HG02840 (cell line): ENCODE measurements around the gene ING4.

Experiments
- ATAC-seq: cut with Tn5 transposase; IDR thresholded peaks from one replicate; pipeline ENCODE4 v1.9.1; 2021; ENCODE audit warnings: mild to moderate bottlenecking, moderate library complexity, moderate number of reproducible peaks; ENCODE audit not compliant: unreplicated experiment, low FRiP score

Gene ING4

GRCh38 chr12:6612652-6613014, 50.3 kb downstream of the ING4 start:
- ATAC-seq: no peak

DNA sequence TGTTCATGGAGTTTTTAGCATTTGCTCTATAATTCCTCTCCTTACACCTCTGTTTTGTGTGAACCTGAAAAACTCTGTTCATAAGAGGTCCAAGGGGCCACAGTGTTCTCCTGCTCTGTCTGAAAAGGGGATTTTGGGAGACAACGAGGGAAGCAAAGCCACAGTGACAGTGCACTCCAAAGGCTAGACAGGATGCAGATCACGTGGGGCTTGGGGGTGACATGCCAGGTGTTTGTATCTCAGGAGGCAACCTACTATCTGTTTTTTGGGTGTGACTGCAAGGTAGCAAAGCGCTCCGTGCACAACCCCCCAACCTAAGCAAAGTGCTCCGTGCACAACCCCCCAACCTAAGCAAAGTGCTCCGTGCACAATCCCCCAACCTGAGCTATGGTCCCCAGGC, 50.7 kb downstream of the ING4 start:
- no peak for ATAC-seq

DNA sequence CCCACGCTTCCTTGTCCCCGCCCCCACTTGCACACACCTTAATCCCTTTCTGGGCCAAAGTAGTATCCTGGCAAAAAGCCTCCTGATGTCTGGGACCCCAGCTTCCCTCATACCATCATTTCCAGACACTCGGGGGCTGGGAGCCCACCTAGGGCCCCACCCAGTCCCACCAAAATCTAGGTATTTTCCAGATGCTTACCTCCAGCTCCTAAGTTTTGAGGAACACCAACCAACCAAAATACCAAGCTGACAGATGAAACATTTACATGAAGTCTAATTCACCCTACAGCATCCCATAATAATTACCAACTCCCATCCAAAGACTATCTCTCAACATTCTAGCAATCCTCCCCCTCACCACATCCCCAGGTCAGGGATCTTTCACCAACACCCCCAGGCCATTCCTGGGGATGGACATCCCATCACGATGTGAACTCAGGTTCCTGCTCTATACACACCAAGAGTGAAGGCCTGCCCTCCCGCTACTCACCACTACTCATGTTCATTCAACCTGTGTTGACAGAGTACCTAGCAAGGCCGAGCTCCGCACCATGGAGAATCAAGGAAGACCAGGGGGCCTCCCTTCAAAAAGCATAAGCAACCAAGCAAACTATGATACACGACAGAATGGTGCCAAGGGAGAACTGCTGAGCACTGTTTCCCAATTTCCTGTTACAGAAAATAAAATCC, 54.2 kb downstream of the ING4 start:
- ATAC-seq: no peak

DNA sequence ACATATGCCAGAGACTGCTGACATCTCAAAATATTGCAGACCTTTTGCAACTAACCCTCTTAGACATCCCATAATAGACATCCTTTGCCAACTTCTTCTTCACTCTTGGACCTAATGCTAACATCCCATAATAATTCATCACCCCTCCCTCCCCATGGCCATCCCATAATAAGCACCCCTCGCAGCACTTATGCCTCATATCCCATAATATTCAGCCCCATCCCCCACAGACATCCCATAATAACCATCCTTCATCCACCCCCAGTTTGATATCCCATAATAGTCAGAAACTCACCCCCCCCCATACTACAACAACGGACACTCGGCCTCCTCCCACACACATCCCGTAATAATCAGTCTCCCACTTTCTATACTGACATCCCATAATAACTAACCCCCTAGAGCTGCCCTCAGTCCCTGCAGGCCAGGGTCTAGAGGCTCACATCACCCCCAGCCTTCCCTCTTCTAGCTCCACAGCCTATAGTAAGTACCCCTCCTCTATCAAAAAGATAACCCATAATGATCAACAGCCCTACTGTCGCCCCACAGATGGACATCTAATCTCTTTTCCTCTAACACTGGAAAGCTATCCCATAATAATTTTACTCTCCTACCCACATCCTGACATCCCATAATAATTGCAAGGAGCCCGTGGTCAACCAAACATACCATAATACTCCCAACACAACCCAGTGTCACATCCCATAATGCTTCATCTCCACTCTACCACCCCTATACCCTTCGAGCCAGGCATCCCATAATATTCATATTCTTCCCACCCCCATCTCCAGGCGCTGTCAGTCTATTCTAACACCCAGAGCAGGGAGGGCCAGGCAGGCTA, 54.9 kb downstream of the ING4 start:
- ATAC-seq: no peak

DNA sequence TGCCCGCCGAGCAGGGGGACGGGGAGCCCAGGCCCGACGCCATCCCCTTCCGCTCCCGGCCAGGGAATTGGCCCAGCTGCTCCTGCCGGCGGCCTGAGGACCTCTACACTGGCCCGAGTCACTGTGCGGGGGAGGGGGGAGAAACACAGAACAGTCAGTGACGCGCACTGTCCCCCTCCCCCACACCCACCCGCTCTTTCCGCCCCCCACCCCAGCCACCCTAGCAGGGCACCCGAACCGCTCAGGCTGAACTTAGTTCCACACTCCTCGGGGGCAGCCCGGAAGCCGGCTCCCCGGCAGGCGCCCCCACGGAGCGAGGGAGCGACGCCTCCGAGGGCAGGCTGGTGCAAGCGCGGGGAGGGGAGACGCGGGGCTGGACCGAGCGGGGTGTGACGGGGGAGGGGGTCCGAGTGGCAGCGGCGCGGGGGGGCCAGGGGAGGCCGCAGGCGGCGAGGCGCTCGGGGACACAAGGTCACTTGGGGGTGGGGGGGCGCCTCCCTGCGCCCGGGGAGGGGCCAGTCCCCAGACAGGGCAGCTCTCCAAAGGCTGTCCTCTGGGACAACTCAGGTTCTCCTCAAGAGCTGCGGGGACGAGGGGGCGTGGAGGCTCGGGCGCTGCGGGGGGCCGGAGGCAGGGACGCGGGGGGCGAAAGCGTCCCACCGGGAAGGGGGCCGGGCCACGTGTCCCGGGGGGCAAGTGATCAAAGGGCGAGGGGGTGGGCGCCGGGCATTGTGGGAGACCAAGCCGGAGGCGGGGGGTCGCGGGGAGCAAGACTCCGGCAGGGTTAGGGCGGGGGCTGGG, 56.4 kb downstream of the ING4 start:
- no peak for ATAC-seq

GRCh38 chr12:6605421-6606330, 57.2 kb downstream of the ING4 start:
- ATAC-seq: no peak

DNA sequence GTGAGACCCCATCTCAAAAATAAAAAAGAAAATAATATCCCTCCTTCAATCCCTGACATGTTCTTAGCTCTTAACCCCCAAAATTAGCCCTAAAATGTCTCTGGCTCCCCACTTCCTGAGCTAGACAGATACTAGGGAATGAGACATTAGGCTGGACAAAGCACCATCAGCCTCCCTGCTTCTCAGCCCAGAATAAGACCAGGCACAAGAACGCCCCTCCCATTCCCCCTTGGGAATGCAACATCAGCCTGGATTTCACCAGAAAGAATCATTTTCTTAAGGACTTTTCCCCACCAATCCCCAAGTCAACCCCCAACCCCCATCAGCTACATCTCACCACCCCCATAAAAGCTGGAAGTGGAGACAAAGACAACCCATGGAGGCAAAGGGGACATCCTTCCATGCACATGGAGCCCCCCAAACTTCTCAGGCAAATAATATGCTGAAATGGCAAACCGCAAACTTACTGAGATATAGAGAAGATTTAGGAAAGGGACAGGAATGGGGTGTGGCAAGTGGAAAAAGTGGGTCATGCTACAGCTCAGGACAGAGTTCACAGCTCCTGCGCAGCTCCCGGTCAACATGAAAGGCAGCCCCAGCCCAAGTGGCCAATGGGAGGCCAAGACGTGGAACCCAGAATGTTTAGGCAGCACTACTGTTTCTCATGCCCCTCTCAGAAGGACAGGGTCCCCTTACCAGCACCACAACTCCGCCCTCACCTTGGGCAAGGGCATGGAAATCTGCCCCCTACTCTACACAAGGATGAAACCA, 58.5 kb downstream of the ING4 start:
- no peak for ATAC-seq

GRCh38 chr12:6603095-6603567, 59.8 kb downstream of the ING4 start:
- ATAC-seq: no peak

- no peak for ATAC-seq
Observed at GRCh38 chr12:6602526-6602925, 60.4 kb downstream of the ING4 start.
